Upper lobe of right lung (tissue), 1 donor: Measurements from ENCODE around the gene CHMP1A. TPM values are rescaled to one million over a fixed set of nuclear protein-coding genes. Genes with fewer than 3 reads are reported as not detected.

Experiments used
- ATAC-seq: fragments of 200-7000 bp; cut with Tn5 transposase; one replicate; pipeline ENCODE4 v1.9.1; 2020; ENCODE audit warnings: mild to moderate bottlenecking, moderate library complexity
- DNase-seq: peaks from one replicate; pipeline ENCODE4 v3.0.0-alpha.2; 2020
- H3K27ac ChIP-seq: fragments of 200-600 bp; one replicate; pipeline ENCODE4 v1.8.0; 2022
- H3K27me3 ChIP-seq: fragments of 200-600 bp; one replicate; pipeline ENCODE4 v1.8.0; 2022; ENCODE audit warnings: mild to moderate bottlenecking
- H3K36me3 ChIP-seq: fragments of 200-600 bp; one replicate; pipeline ENCODE4 v1.8.0; 2022
- H3K4me1 ChIP-seq: fragments of 200-600 bp; one replicate; pipeline ENCODE4 v1.8.0; 2022
- H3K4me3 ChIP-seq: fragments of 200-600 bp; one replicate; pipeline ENCODE4 v1.8.0; 2022; ENCODE audit warnings: mild to moderate bottlenecking
- H3K9me3 ChIP-seq: fragments of 200-600 bp; one replicate; pipeline ENCODE4 v1.8.0; 2022
- CTCF ChIP-seq: fragments of 200-600 bp; IDR thresholded peaks from one replicate; pipeline ENCODE4 v1.8.0; 2022; ENCODE audit warnings: antibody characterized with exemption
- intact Hi-C: fragments of 100-400 bp; cut with DNase I; formaldehyde crosslinking; loops from one replicate; pipeline ENCODE4 v1.11.0; 2022
- total RNA-seq: library from RNA; stranded (reverse); fragmentation: NEBNext Ultra II Directional; extraction: Animal tissue kit (Norgen Biotek cat#: 25700); gene quantifications from one replicate; pipeline ENCODE4 v1.2.1, GENCODE V29; 2021
- donor health status: DM: no; HTN: yes; CAD: no; lungs with severe emphysema.

The CHMP1A gene
- total RNA-seq, 1 donor from 2014 or later: 74.0 TPM

- TF ChIP-seq CTCF: no peak
Measured at GRCh38 chr16:89689142-89689541, 31.6 kb upstream of the CHMP1A start.

GRCh38 chr16:89688395-89688794 is 30.9 kb upstream of the CHMP1A start:
- Histone ChIP-seq H3K9me3 (no peaks in the 10 kb centered on the region), H3K4me1 (peaks cover 7% of the 10 kb centered on the region), H3K27ac (no peak overlapping the region), H3K27me3 (no peaks in the 10 kb centered on the region), H3K4me3 (no peak overlapping the region), H3K36me3 (peaks cover 23% of the 10 kb centered on the region)
- no peak for DNase-seq
- intact Hi-C loops: no loop called here
- TF ChIP-seq CTCF: no peak
- no peak for ATAC-seq

More at GRCh38 chr16:89689142-89689541, 31.6 kb upstream of the CHMP1A start:
- Histone ChIP-seq H3K27me3 (no peaks in the 10 kb centered on the region), H3K9me3 (no peaks in the 10 kb centered on the region), H3K4me3 (no peak overlapping the region), H3K36me3 (peaks cover 23% of the 10 kb centered on the region), H3K27ac (no peak overlapping the region), H3K4me1 (peaks cover 7% of the 10 kb centered on the region)
- DNase-seq (no peak), ATAC-seq (no peak)
- intact Hi-C loops: no loop called here

- peak overlapping the region; percentile 83 for H3K27ac ChIP-seq
Measured at GRCh38 chr16:89687092-89687940, 29.8 kb upstream of the CHMP1A start.

GRCh38 chr16:89686520-89687091 is 29.1 kb upstream of the CHMP1A start, which contains the start of gene CDK10:
Gene CDK10, plus strand, starts transcription at chr16:89686689. Its CDS starts 22 bp downstream, at chr16:89686711.
- Histone ChIP-seq H3K36me3 (peaks cover 12% of the 10 kb centered on the region), H3K9me3 (no peaks in the 10 kb centered on the region), H3K4me1 (peaks cover 7% of the 10 kb centered on the region), H3K4me3 (peak within 1 kb of the TSS; percentile 73), H3K27ac (peak within 1 kb of the TSS; percentile 83), H3K27me3 (no peaks in the 10 kb centered on the region)
- DNase-seq (peak; percentile 91), ATAC-seq (peak; percentile 93)
- intact Hi-C loops: no loop called here
- no peak for TF ChIP-seq CTCF

More at GRCh38 chr16:89687092-89687940, 29.8 kb upstream of the CHMP1A start:
- no peaks in the 10 kb centered on the region for H3K27me3 ChIP-seq
- H3K4me3 ChIP-seq: peak overlapping the region; percentile 73
- peak; percentile 57 for ATAC-seq
- H3K9me3 ChIP-seq: no peaks in the 10 kb centered on the region
- no peak for DNase-seq
- peaks cover 19% of the 10 kb centered on the region for H3K36me3 ChIP-seq
- no peak for TF ChIP-seq CTCF
- intact Hi-C loops: no loop called here
- H3K4me1 ChIP-seq: peaks cover 7% of the 10 kb centered on the region

- H3K4me3 ChIP-seq: no peak overlapping the region
- no peak overlapping the region for H3K27ac ChIP-seq
- peaks cover 7% of the 10 kb centered on the region for H3K4me1 ChIP-seq
- no peaks in the 10 kb centered on the region for H3K9me3 ChIP-seq
- DNase-seq (no peak), ATAC-seq (no peak)
- no peak for TF ChIP-seq CTCF
- H3K27me3 ChIP-seq: no peaks in the 10 kb centered on the region
- intact Hi-C loops: no loop called here
- peaks cover 6% of the 10 kb centered on the region for H3K36me3 ChIP-seq
Measured at GRCh38 chr16:89685916-89686315, 28.4 kb upstream of the CHMP1A start.
